WI38 (cell line): Measurements from ENCODE around the gene IKBKE.

ENCODE experiments used
- H3K4me3 ChIP-seq: 2 replicates; pipeline ENCODE4 v1.5.1; 2011; ENCODE audit warnings: low read depth, mild to moderate bottlenecking, control low read depth, low read length
- TF ChIP-seq, protein P1 (sequence below): IDR thresholded peaks from 2 replicates; pipeline ENCODE4 v1.5.1; 2012; ENCODE audit warnings: low read depth, mild to moderate bottlenecking, control low read depth, low read length

The IKBKE gene

DNA sequence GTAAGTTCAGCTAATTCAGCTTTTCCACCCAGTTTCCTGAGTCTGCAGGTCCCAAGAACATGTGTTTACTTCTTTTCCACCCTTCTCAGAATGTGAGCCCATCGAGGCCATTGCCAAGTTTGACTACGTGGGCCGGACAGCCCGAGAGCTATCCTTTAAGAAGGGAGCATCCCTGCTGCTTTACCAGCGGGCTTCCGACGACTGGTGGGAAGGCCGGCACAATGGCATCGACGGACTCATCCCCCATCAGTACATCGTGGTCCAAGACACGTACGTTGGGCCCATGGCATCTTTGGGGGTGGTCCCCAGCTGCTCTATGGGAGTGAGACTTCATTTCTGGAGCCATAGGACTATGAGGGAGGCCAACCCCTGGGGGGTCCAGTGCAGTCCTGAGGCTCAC is 17.2 kb upstream of the IKBKE start:
- H3K4me3 ChIP-seq = no peak overlapping the region
- TF ChIP-seq, protein P1, sequence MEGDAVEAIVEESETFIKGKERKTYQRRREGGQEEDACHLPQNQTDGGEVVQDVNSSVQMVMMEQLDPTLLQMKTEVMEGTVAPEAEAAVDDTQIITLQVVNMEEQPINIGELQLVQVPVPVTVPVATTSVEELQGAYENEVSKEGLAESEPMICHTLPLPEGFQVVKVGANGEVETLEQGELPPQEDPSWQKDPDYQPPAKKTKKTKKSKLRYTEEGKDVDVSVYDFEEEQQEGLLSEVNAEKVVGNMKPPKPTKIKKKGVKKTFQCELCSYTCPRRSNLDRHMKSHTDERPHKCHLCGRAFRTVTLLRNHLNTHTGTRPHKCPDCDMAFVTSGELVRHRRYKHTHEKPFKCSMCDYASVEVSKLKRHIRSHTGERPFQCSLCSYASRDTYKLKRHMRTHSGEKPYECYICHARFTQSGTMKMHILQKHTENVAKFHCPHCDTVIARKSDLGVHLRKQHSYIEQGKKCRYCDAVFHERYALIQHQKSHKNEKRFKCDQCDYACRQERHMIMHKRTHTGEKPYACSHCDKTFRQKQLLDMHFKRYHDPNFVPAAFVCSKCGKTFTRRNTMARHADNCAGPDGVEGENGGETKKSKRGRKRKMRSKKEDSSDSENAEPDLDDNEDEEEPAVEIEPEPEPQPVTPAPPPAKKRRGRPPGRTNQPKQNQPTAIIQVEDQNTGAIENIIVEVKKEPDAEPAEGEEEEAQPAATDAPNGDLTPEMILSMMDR = no peak

DNA sequence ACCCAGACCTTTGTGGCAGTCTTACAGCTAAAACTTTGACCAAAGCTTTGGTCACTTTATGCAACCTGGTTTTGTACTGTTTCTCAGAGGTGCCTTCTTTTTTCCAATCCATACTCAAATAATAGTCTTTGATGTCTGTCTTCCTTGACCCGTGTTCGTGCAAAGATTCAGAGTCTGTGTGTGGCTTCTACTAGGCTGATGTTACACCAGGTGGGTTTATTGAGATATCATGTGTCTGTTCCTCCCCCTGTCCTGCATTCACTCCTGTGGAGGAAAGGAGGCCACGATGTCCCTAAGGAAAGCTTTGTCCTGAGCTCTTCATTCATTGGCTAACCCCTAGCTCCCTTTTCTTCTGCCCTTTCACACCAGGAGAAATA is 15.0 kb upstream of the IKBKE start:
- no peak overlapping the region for H3K4me3 ChIP-seq
- TF ChIP-seq, protein P1 = no peak

GRCh38 chr1:206455666-206456344 is 14.5 kb upstream of the IKBKE start:
- no peak overlapping the region for H3K4me3 ChIP-seq
- TF ChIP-seq, protein P1 = no peak

DNA sequence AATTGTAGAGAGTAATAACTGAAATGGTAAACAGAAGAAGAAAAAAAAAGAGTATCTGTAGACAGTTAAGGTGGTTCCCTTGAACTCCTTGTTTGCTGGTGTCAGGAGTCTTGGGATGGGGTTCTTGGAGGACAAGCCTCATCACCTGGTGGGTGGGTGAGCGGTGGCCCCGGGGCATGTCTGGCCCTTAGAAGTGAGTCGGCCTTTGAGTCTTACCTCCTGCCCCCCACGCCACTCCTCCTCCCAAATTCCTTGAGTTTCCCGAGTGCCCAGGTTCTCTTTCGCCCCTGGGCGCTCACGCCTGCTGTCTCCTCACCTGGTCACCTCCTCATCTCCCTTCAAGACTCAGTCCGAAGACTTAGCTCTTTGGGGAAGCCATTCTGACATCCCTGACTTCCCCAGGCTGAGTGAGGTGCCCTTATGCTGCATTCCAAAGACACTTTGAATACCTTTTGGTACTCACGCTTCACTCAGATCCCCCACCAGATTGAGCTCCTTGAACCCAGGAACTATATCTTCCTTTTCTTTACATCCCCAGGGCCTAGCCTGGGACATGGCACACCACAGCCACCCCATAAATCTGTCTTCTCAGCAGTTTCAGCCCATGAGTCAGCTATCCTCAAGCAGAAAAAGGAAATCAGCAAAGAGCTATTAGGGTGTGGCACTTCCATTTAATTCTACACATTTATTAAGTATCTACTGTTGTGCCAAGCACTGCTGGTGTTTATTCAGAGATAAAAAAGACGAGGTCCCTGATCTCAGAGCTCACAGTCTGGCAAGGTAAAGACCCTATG is 13.5 kb upstream of the IKBKE start:
- TF ChIP-seq, protein P1 = no peak
- H3K4me3 ChIP-seq = no peak overlapping the region

DNA sequence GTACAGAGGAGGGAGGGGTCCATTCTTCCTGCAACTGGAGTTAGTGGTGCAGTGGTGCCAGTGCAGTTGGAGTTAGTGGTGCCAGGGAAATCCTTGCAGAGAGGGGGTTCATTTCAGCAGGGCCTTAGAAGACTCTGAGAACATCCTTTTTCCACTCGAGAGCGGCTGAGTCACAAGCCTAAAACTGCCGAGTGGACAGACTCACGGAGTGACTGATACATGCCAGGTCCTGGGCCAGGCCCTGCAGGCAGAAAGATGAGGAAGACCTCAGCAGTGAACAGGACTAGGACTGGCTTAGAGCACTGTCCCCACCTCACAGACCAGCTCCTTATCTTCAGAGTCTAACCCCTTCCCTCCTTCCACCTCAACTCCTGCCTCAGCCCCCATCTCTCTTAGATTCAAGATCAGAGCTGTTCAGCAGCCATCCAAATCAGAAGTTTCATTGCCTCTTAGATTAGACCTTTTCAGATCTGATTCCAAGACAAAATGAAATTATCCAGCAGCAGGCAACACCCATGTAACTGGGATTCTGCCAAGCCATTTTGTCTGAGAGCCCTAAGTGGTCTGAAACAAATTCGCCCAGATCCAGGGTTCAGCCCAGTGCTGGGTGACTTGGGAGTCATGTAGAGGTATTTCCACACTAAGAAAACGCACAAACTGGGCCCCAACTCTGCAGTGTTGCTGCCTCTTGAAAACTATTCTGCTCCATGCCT is 12.7 kb upstream of the IKBKE start:
- H3K4me3 ChIP-seq = no peak overlapping the region
- TF ChIP-seq, protein P1 = no peak

DNA sequence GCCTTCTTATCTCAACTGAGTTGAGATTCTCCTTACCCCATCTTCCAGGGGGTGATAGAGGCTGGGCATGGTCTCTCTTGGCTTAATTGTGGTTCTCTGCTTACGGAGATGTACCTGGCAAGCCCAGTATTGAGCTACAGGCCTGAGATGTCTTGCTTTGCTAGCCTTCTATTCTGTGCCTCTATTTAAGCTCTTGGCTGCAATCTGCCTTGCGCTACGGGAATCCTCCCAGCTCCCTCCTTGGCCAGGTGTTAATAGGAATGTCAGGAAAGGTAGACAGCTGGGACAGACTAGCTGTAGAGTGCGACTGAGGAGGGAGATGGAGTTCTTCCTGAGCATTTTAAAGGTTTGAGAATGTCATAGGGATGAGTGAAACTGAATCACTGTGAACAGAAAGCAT is 10.6 kb upstream of the IKBKE start:
- H3K4me3 ChIP-seq = no peak overlapping the region
- TF ChIP-seq, protein P1 = no peak

DNA sequence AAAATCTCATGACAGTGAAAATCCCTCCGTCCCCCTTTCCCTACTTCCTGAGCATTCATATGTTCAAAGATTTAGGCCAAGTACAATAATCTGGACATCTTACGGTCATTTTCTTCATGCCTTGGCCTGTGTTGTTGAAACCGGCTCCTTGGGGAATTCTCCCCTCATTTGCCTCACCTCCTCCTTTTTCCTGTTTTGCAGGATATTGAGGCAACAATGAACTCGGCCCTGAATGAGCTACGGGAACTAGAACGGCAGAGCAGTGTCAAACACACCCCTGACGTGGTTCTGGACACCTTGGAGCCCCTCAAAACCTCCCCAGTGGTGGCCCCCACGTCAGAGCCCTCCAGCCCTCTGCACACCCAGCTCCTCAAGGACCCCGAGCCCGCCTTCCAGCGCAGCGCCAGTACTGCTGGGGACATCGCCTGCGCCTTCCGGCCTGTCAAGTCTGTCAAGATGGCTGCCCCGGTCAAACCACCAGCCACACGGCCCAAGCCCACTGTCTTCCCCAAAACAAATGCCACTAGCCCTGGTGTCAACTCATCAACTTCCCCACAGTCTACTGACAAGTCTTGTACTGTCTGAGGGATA is 9.3 kb upstream of the IKBKE start:
- H3K4me3 ChIP-seq = no peak overlapping the region
- TF ChIP-seq, protein P1 = no peak
